Measurements from ENCODE around the gene FBLN2. TPM values are rescaled to one million over a fixed set of nuclear protein-coding genes. Genes with fewer than 3 reads are reported as not detected.

The FBLN2 gene
- polyA plus RNA-seq, 5 donors = 24.9 to 34.6 (median 29.8) TPM

DNA sequence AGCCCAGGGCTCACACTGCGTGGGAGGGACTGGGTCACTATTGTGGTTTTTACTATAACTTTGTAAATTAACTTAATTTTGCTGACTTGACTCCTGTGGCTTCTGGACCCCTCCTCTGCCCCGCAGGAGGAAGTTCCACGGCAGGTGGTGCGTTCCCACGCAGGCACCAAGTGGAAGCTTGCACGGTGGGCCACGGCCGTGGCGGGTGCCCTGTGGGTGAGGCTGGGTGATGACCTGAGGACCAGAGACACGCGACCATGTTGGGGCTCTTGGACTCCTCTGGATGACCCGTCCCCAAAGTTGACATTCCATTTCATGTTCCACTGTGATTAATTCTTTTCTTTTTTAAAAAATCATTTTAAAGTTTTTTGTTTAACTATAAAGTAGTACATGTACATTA is 89.0 kb downstream of the FBLN2 start:
- no peak for DNase-seq

- no peak for DNase-seq
Measured at GRCh38 chr3:13638927-13639326, 90.0 kb downstream of the FBLN2 start.

GRCh38 chr3:13642597-13642996 is 93.7 kb downstream of the FBLN2 start:
- DNase-seq = no peak

- DNase-seq = no peak
Measured at GRCh38 chr3:13644341-13645117, 95.6 kb downstream of the FBLN2 start.

DNA sequence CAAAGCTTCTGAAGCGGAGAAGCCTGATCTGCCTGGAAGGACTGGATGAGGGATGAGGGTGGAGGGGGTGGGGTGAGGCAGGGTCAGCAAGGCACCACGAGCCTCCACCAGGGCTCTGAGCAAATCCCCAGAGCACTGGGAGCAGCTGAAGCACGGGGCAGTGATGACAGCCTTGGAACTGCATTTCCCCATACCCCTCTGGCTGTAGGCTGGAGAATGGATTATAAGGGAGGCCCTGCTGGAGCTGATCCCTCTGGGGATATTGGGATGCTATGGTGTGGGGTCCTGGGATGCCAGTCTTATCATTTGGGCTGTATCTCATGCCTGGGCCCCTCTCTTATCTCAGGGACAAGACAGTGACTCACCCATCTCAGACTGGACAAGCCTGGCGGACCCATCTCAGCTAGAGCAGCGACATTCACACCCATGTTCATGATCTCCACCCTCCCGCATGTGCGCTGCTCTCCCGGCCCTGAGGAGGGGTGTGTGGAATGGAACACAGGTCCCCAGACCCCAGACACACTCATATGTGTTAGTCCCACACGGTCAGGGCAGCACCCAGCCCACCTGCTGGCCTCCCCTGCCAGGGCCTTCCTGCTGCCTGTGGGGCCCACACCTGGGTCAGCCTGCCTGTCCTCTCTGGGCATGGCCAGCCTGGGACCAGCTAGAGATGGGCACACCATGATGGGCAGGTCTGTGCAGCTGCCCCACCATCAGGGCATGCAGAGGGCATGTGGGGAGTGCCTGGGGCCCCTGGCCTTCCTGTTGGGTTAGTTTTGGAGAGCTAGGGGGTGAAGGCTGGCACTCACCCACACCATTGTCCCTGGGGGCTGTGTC is 97.1 kb downstream of the FBLN2 start:
- no peak for DNase-seq

GRCh38 chr3:13647298-13648059 is 98.6 kb downstream of the FBLN2 start:
- no peak for DNase-seq

DNA sequence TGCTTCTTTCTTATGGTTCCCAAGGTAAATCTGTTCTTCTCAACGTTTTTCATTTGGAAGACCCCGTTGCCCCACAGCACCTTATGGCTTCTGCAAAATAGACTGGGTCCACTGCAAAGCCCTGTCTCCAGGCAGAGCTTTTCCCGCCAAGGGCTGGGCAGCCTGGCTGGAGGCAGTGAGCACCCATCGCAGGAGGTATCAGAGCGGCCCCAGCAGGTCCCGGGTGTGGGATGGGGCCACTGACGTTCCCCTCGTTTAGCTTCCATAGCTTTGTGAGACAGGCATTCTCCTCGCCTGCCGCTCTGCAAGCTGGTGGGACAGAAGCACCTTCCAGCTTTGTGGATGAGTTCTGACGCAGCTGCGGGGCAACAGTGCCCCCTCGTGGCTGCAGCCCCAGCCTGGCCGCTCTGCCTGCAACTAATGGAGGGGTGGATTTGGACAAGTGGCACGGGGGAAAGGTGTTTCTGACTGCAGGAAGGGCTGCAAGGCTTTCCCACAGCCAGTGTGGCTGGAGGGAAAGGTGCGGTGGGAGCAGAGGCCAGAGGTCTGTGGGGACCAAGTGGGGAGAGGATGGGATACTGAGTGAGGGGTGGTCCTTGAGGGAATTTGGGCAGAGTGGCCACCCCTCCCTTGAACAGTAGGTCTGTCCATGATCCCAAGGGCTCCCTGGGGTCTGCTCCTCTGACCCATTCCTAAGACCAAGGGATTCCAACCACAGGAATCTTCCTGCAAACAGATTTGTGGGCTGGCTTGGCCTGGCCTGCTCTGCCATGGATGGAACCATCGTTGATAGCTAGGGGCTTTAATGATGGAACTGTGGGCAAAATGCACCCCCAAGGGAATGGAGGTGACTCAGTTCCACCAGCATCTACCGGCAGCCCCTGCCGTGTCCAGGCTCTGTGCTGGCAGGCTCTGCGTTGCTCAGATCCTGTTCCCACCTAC is 99.4 kb downstream of the FBLN2 start:
- DNase-seq = peak; percentile 68 to 80

DNA sequence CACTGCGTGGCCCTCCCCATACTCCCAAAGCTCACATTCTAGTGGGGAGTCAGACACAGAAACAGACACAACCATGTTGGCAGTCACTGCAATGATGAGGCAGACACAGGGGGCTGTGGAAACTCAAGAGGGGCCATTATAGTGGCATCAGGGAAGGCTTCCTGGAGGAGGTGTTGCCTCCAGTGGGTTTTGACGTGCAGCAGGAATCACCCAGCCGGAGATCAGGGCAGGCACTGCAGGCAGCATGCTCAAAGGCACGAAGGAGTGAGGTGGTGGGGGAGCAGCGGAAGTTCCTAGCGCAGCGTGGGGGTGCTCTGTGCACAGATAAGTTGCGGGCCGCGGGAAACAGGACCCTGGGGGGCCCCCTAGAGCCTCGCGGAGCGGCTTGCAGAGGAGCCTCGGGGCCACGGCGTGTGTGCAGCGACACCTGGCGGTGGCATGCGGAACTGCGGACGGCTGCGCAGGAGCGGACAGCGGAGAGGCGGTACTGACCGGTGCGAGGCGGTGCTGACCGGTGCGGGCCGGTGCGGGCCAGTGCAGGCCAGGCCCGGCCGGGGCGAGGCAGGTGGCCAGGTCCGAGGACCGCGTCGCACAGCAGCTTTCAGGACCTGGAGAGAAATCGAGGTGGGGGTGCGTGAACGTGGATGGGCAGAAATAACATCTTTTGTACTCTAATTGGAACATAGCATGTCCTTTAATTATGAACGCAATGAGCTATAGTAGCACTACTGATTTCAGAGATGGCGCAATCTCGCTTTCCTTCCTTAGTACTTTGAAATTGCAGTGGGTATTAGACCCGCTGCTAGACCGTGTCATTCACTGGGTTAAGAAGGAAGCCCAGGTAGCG is 101.5 kb downstream of the FBLN2 start:
- peak; percentile 71 to 77 for DNase-seq

- DNase-seq = no peak
Measured at GRCh38 chr3:13651057-13651400, 102.1 kb downstream of the FBLN2 start.

- DNase-seq = no peak
Measured at GRCh38 chr3:13651775-13652428, 103.0 kb downstream of the FBLN2 start.

- no peak for DNase-seq
Measured at GRCh38 chr3:13652728-13653127, 103.8 kb downstream of the FBLN2 start.

GRCh38 chr3:13653631-13654279 is 104.8 kb downstream of the FBLN2 start:
- no peak for DNase-seq

GRCh38 chr3:13654330-13655060 is 105.6 kb downstream of the FBLN2 start:
- DNase-seq = no peak

GRCh38 chr3:13655061-13655913 is 106.4 kb downstream of the FBLN2 start:
- DNase-seq = peak; percentile 39 to 45

DNA sequence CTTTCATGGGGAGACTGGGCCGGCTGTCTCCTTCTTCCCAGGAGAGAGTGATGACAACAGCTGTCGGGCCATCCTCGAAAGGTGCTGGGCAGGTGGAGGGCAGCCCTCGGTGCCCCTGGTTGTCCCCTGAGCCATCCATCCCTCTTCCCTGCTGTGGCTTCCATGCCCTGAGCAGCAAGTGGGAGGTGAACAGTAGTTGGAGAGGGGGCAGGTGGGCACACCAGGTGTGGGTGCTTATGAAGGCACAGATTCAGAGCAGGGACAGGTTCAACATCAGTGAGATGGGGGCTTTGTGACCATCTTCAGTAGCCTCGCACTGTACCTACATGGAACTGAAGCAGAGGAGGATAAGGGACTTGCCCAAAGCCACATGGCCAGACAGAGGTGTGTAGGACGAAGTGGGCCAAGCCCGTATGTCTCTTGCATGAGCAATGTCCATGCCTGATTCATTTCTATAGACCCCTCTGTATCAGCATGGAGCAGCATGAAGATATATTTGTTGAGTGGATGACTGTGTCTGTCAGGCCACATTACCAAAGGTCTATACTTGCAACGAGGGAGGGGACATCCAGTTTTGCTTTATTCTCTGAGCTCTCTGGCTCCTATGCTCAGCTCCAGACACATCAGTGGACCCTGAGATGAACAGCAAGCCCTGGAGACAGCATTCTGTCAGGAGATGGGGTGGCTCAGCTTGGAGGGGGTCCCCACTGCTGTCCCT is 107.8 kb downstream of the FBLN2 start:
- no peak for DNase-seq

- DNase-seq = peak in 1 of 2 donors; percentile 31
Measured at GRCh38 chr3:13657660-13658435, 108.9 kb downstream of the FBLN2 start.

Data from right lung (tissue), 5 donors.